Measurements from ENCODE around the gene FOXK1. TPM values are rescaled to one million over a fixed set of nuclear protein-coding genes. Genes with fewer than 3 reads are reported as not detected.

FOXK1 gene
- total and polyA plus RNA-seq, 2 of the 13 experiments (the other 11 are each of a cell fraction or from before 2014, with no cell fraction given) = 4.6 to 8.8 TPM

DNA sequence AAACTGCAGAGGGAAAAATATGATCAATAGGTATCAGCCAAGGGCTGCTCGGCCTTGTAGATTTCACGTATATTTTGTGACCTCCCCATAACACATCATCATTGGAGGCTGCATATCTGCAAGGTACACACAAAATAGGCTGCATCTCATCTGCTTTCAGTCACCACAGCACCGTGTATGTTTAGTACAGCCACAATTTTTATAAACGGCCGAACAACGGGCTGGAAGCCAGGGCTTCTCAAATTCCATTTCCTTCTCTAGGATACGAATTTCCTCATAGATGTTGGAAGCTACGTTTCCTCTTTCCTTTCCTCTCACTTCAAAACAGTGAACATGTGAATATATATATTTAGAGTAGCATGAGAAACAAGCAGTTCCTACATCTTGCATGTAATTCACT lies 20.2 kb upstream of the FOXK1 start:
- DNase-seq (ENCODE audit: low spot score) (no peak), ATAC-seq (no peak), FAIRE-seq (no peak)
- Histone ChIP-seq H3K9ac (ENCODE audit: insufficient read depth, low read depth, low read length) (no peak overlapping the region), H3K27ac (ENCODE audit: extremely low read length, insufficient read depth, low read length) (no peak overlapping the region), H3K9me3 (ENCODE audit: low read length) (peaks cover 12% of the 10 kb centered on the region), H3K79me2 (ENCODE audit: insufficient read depth, low read length) (no peaks in the 10 kb centered on the region), H3K4me1 (ENCODE audit: insufficient read depth, low read length) (no peaks in the 10 kb centered on the region), H2AFZ (ENCODE audit: low read length) (no peak overlapping the region), H3K4me2 (ENCODE audit: low read depth, low read length) (no peak overlapping the region), H3K27me3 (ENCODE audit: control insufficient read depth in 1 of 2, insufficient read depth in 2 of 2, low read length in 2 of 2) (no peaks in the 10 kb centered on the region), H3K36me3 (replicated peaks in 1 of 2; ENCODE audit: control insufficient read depth in 1 of 2, insufficient read depth in 2 of 2, low read length in 2 of 2) (no peaks in the 10 kb centered on the region), H3K4me3 (replicated peaks in 1 of 3; ENCODE audit: insufficient read depth in 1 of 3, low read depth in 2 of 3, low read length in 3 of 3) (no peak overlapping the region), H4K20me1 (ENCODE audit: insufficient read depth, low read length) (no peaks in the 10 kb centered on the region)
- in situ Hi-C loops (cut with HindIII; ENCODE audit: extremely low pct_ligation_motif_present, low pct_unique_long_range_greater_than_20kb) = no loop called here
- POLR2A ChIA-PET = no interaction called here
- 21% methylated on average over 8 of the region's 8 CpGs for WGBS (ENCODE audit: low lambda C conversion rate)
- CTCF ChIA-PET (ENCODE audit: low intra/inter-chr PET ratio, low total read pairs) = no interaction called here
- no peak for TF ChIP-seq HNRNPK (IDR thresholded peaks at IDR 0.05; ENCODE audit: low read depth, low read length, poor library complexity, severe bottlenecking)
- no TSS peak for BruUV-seq (replicated peaks)
- intact Hi-C loops (cut with micrococcal nuclease; ENCODE audit: unreplicated experiment) = no loop called here

DNA sequence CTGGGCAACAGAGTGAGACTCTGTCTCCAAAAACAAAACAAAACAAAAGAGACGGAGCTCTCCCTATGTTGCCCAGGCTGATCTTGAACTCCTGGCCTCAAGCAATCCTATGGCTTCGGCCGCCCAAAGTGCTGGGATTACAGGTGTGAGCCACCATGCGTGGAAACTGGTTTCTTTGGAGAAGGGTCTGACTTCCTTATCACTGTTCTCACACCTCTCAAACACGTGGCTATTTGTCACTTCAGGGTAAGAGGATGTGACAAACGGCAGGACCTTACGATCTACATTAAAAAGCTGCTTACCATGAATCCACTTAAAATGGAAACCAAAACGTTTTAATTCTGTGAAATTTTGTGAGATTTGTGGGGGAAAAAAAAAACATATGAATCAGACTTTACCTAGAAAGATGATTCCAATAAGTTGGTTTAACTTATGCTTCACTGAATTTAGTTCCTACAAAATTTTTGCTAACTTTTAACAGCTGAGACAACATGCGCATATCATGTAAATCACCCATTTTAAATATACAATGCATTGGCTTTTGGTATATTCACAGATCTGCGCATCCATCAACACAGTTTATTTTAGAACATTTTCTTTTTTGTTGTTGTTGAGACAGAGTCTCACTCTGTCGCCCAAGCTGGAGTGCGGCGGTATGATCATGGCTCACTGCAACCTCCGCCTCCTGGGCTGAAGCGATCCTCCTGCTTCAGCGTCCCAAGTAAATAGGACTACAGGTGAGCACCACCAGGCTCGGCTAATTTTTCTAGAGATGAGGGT lies 18.7 kb upstream of the FOXK1 start:
- no peaks in the 10 kb centered on the region for H3K79me2 ChIP-seq (ENCODE audit: insufficient read depth, low read length)
- H4K20me1 ChIP-seq (ENCODE audit: insufficient read depth, low read length) = no peaks in the 10 kb centered on the region
- H3K4me2 ChIP-seq (ENCODE audit: low read depth, low read length) = no peak overlapping the region
- no peaks in the 10 kb centered on the region for H3K27me3 ChIP-seq (ENCODE audit: control insufficient read depth in 1 of 2, insufficient read depth in 2 of 2, low read length in 2 of 2)
- ATAC-seq (no peak), FAIRE-seq (no peak), DNase-seq (ENCODE audit: low spot score) (no peak)
- no TSS peak for BruUV-seq (replicated peaks)
- peaks cover 12% of the 10 kb centered on the region for H3K9me3 ChIP-seq (ENCODE audit: low read length)
- intact Hi-C loops (cut with micrococcal nuclease; ENCODE audit: unreplicated experiment) (no loop called here), in situ Hi-C loops (cut with HindIII; ENCODE audit: extremely low pct_ligation_motif_present, low pct_unique_long_range_greater_than_20kb) (no loop called here)
- H3K36me3 ChIP-seq (replicated peaks in 1 of 2; ENCODE audit: control insufficient read depth in 1 of 2, insufficient read depth in 2 of 2, low read length in 2 of 2) = no peaks in the 10 kb centered on the region
- H3K4me3 ChIP-seq (replicated peaks in 1 of 3; ENCODE audit: insufficient read depth in 1 of 3, low read depth in 2 of 3, low read length in 3 of 3) = no peak overlapping the region
- TF ChIP-seq ZNF7 (CRISPR knock-in tag; IDR thresholded peaks at IDR 0.05) (no peak), HNF1B (CRISPR knock-in tag; IDR thresholded peaks at IDR 0.05) (no peak), POGZ (CRISPR knock-in tag; IDR thresholded peaks at IDR 0.05) (no peak), GATAD1 (CRISPR knock-in tag; IDR thresholded peaks at IDR 0.05) (no peak), ZNF543 (CRISPR knock-in tag; IDR thresholded peaks at IDR 0.05) (no peak), MZF1 (CRISPR knock-in tag; IDR thresholded peaks at IDR 0.05; ENCODE audit: borderline replicate concordance) (no peak), ZNF850 (CRISPR knock-in tag; conservative IDR thresholded peaks at IDR 0.05) (no peak), ZNF775 (CRISPR knock-in tag; IDR thresholded peaks at IDR 0.05; ENCODE audit: borderline replicate concordance) (no peak), TCF12 (IDR thresholded peaks at IDR 0.05) (no peak), TCF12 (CRISPR knock-in tag; IDR thresholded peaks at IDR 0.05) (no peak), SRSF1 (optimal IDR thresholded peaks at IDR 0.05; ENCODE audit: low read depth, low read length) (no peak), HDAC6 (IDR thresholded peaks at IDR 0.05; ENCODE audit: low read depth, low read length) (no peak), IRF9 (CRISPR knock-in tag; IDR thresholded peaks at IDR 0.05; ENCODE audit: borderline replicate concordance) (no peak), PITX1 (CRISPR knock-in tag; IDR thresholded peaks at IDR 0.05) (no peak)
- H3K27ac ChIP-seq (ENCODE audit: extremely low read length, insufficient read depth, low read length) = no peak overlapping the region
- H3K4me1 ChIP-seq (ENCODE audit: insufficient read depth, low read length) = peaks cover 10% of the 10 kb centered on the region
- POLR2A ChIA-PET = no interaction called here
- CTCF ChIA-PET (ENCODE audit: low intra/inter-chr PET ratio, low total read pairs) = no interaction called here
- WGBS (ENCODE audit: low lambda C conversion rate) = 67% methylated on average over 17 of the region's 17 CpGs
- no peak overlapping the region for H2AFZ ChIP-seq (ENCODE audit: low read length)
- H3K9ac ChIP-seq (ENCODE audit: insufficient read depth, low read depth, low read length) = no peak overlapping the region

Measured in HepG2 (cell line).